Measurements from ENCODE around the gene PRMT5.

DNA sequence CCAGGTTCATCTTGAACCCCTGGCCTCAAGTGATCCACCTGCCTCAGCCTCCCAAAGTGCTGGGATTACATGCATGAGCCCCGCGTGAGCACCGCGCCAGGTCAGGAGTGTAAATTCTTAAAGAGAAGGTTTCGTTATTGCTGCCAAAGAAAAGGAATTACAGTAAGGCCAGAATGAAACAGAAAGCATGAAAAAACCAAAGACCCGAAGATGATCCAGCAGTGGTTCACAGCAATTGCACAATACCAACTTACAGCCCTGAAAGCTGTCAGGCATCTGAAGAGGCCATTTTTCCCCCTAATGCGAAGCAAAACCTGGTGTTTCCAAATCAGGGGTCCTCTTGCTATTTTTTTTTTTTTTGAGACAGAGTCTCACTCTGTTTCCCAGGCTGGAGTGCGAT is 20.6 kb downstream of the PRMT5 start:
- TF ChIP-seq CTCF (IDR thresholded peaks at IDR 0.05) (no peak), POLR2A (IDR thresholded peaks at IDR 0.05) (no peak)
